GM12874 (cell line): ENCODE results near the gene DBF4B.

ENCODE experiments used
- CTCF ChIP-seq: IDR thresholded peaks from 2 replicates; pipeline ENCODE4 v1.5.1; 2011; ENCODE audit warnings: low read depth, mild to moderate bottlenecking, control low read depth, low read length, moderate library complexity; ENCODE audit not compliant: insufficient read depth

DBF4B gene

GRCh38 chr17:44787271-44787940 is 78.9 kb downstream of the DBF4B start:
- no peak for TF ChIP-seq CTCF

- TF ChIP-seq CTCF, result no peak
Observed at GRCh38 chr17:44788139-44788538, 79.7 kb downstream of the DBF4B start.

DNA sequence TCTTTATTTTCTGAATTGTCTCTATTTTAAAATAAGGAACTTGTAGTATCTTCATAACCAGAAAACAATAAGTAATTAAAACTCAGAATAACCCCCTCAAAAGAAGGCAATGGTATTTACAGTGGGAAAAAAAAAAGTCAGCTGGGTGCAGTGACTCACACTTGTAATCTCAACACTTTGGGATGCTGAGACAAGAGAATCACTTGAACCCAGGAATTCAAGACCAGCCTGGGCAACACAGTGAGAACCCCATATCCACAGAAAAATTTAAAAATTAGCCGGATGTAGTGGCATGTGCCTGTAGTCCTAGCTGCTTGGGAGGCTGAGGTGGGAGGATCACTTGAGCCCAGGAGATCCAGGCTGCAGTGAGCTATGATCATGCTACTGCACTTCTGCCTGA is 83.8 kb downstream of the DBF4B start:
- no peak for TF ChIP-seq CTCF

DNA sequence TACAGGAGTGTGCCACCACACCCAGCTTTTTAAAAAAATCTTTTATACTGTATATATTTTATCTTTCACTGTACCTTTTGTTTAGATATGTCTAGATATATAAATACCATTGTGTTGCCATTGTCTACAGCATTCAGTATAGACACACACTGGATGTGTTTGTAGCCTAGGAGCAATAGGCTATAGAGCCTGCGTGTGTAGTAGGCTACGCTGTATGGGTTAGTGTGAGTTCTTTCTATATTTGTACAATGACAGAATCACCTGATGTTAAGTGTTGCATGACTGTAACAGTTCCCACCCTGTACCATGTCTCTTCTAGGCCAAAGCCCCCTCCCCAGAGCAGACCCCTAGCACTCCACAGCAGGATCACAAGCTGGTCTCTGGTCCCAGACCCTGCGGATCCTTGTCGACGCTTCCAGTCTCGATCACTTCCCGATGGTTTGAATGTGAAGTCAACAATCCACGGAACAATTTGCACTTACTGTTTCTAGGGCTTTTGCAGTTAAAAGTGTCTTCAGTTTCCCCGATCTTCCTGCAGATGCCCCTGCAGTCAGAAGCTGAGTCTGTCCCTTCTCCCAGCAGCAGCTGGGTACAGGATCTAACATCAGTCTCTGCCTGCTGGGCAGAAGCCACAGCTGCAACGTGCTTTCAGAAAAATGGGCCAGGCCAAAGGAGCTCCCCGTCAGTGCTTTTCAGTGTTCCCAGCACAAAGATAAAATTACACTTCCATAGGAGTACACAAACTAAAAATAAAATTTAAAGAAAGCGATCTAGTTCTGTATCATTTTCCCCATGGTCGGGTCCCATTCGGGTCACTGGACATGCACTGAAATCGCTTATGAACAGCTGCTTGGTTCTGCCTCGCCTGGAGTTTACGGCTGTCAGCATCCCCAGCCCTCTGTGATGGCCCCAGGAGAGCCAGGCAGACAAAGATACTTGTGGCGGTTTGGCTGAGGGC is 85.7 kb downstream of the DBF4B start:
- TF ChIP-seq CTCF, result no peak

GRCh38 chr17:44794851-44795413 is 86.5 kb downstream of the DBF4B start:
- TF ChIP-seq CTCF, result no peak

DNA sequence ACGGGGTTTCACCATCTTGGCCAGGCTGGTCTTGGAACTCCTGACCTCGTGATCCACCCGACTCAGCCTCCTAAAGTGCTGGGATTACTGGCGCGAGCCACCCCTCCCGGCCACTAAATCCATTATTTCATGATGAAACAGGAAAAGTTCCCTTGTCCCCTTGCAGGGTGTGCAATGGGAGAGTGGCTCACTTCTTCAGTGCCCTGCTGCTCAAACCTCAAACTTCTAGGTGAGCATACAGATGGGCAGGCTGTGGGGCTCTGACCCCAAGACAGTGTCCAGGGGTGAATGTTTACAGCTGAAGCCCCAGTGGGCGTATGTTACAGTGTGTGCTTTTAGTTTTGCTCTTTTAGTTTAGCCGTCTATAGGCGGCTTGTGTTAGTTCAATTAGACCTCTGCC is 87.0 kb downstream of the DBF4B start:
- TF ChIP-seq CTCF, result no peak

DNA sequence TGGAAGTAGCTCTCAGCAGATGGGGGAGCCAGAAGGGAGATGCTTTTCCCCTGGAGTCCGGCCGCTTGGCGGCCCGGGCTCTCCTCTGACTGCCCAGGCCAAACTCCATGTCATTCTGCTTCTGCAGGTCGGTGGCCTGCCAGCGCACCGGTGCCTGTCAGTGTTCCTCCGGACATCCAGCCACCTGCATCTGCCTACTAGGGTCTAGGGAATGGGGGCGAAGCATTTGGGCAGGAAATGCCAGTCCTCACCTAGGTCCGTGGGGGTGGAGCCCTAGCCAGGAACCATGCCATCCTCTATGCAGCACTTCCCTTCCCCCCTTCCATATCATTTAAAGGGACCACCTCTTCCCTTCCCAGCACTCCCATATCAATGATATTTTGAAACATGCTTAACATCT is 87.5 kb downstream of the DBF4B start:
- no peak for TF ChIP-seq CTCF
